D341Med (cell line): Measurements from ENCODE around the gene LCE2D.
"Not testable (repeated sequence)": the region's sequence is repeated elsewhere in the genome, so short reads cannot be mapped to it uniquely, and the experiment has no call there.

Experiments
- DNase-seq: peaks from one replicate; pipeline ENCODE4 v3.0.0; 2012; ENCODE audit warnings: low spot score

LCE2D gene

GRCh38 chr1:152663098-152663497, at the start of gene LCE2D:
TSS of gene LCE2D (plus strand) at chr1:152663380. CDS start at chr1:152664106, 726 bp downstream.
- no peak for DNase-seq

GRCh38 chr1:152613511-152613910, 49.7 kb upstream of the LCE2D start, which contains the start of gene LCE3B:
TSS of gene LCE3B (plus strand) at chr1:152613811. CDS start at chr1:152613811, 0 bp downstream.
- no peak for DNase-seq

GRCh38 chr1:152621993-152622392, 41.2 kb upstream of the LCE2D start:
- no peak for DNase-seq

- no peak for DNase-seq
Measured at GRCh38 chr1:152622803-152623202, 40.4 kb upstream of the LCE2D start, which contains the start of gene LCE3A. TSS of gene LCE3A (minus strand) at chr1:152623103. CDS start at chr1:152623103, 0 bp downstream.

DNA sequence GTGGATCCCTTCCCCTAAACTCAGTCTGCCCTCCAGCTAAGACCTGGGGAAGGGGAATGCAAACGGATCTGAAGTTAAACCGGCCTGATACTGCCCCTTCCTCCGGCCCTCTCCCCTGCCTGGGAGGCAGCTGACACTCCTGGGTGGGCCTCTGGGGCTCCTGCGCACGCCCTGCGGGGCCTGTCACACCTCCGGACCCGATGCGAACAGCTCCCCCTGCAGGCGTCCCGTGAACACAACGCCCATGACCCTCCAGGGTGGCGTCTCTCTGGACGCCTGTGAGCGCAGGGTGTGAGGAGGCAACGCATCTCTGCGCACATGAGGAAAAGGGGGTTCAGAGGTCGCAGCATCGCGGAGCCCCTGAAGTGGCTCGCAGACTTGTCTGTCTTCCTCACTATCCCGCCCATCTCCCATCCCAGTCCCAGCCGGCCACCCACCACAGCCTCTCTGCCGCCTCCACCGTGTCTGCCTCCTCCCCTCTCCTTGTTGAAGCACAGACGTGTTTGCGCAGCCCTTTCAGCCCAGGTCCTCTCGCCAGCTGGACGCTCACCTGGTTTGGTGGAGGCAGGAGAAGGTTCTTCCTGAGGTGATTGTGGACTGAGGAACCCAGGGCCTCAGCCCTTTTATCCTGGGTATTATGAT, 39.9 kb upstream of the LCE2D start:
- no peak for DNase-seq

GRCh38 chr1:152626744-152627143, 36.4 kb upstream of the LCE2D start:
- no peak for DNase-seq

DNA sequence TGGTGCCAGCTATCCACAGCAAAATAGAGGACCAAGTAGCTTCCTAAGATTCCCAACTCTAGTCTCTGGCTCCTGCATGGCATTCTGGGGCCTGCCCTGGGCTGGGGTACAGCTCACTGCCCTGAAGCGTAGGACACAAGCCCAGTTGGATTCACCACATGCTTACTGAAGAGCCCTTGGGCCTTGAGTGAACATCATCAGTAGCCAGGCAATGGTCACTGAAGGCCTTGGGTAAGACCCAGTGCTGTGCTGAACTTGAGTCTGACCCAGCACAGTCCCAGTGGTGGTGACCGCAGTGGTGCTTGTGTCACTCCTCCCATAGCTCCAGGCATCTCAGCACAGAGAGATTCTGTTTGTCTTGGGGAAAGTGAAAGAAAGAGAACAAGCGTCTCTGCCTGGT, 32.6 kb upstream of the LCE2D start:
- DNase-seq: no peak

- DNase-seq: no peak
Measured at GRCh38 chr1:152640351-152640750, 22.8 kb upstream of the LCE2D start.

- DNase-seq: no peak
Measured at GRCh38 chr1:152643945-152644344, 19.2 kb upstream of the LCE2D start.

GRCh38 chr1:152645146-152645545, 18.0 kb upstream of the LCE2D start:
- no peak for DNase-seq

GRCh38 chr1:152646656-152647055, 16.5 kb upstream of the LCE2D start:
- DNase-seq: no peak

DNA sequence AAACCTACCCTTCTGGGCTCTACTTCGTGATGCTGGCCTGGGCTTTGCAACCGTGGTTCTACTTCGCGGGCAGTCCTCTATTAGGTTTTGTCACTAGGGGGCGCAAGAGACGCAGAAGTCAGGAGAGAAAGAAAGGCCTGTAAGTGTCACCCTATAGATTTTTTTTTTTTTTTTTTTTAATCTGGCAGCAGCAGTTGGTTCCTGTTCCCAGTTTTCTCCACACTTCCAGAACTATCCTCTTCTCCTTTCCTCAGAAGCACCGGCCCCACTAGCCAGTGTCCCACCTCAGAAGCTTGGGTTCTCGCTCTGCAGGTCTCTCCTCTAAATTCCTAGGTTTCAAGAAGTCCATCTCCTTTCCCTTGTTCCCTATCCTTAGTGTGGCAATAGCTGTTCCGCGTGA, 9.1 kb upstream of the LCE2D start:
- DNase-seq: peak; percentile 48

- DNase-seq: no peak
Measured at GRCh38 chr1:152656459-152656858, 6.7 kb upstream of the LCE2D start.

DNA sequence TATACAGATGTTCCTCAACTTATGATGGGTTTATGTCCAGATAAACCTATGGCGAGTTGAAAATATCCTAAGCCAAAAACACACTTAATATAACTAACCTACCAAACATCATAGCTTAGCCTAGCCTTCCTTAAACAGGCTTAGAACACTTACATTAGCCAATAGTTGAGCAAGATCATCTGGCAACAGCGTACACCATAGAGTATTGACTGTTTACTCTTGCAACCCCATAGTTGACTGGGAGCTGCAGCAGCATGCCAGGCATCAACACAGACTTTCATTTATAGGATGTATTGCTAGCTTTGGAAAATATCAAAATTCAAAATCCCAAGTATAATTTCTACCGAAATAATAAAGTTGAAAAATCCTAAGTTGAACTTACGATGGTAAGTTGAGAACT, 5.5 kb upstream of the LCE2D start:
- DNase-seq: no peak

GRCh38 chr1:152658649-152659048, 4.5 kb upstream of the LCE2D start:
- DNase-seq: no peak

DNA sequence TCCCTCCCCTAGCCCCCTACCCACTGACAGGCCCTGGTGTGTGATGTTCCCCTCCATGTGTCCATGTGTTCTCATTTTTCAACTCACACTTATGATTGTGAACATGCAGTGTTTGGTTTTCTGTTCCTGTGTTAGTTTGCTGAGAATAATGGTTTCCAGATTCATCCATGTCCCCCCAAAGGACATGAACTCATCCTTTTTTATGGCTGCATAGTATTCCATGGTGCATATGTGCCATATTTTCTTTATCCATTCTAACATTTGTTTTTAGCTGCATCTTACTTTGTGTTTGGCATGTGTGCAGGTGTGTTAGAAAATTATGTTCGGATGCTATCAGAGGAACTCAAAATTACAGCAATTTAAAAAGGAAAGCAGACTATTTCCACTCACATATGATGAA, 3.0 kb downstream of the LCE2D start:
- DNase-seq: not testable (repeated sequence)

DNA sequence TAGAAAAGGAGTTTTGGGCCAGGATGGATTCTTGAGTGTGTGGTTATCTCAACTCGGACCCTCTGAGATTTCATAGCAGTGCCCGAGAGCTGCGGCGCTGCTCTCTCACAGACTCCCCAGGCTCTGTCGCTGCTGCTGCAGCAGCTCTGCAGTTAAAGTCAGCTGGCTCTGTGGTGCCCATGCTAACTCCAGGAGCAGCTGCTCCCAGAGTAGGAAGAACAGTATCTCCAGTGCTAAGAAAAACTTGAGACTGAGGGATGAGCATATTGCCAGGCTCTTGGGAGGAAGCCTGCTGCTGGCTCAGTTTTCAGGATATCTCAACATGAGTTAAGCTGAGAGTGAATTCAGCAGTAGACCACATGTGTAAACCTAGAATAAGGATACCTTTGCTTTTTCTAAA, 4.5 kb downstream of the LCE2D start:
- DNase-seq: no peak

GRCh38 chr1:152673016-152673415, 9.8 kb downstream of the LCE2D start:
- no peak for DNase-seq

DNA sequence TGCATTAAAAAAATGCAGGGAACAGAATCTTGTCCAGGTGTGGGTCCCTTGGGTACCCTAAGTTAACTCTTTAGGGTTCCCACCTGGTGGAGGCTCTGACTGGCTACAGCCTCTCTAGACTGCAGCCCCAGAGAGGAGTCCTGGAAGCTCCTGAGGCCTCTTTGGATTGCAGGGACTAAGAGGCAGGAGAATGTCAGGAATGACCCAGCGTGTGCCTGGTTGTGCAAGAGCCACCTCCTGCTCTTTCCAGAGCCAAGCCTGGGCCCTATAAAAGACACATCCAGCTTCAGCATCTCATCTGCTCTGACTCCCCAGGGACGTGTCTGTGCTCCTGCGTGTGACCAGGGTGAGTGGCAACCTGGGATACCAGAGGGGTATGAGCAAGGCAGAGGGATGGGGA, 11.8 kb downstream of the LCE2D start, which contains the start of gene LCE2C:
Gene LCE2C, plus strand, starts transcription at position 297 of the 400 bp plus-strand sequence. CDS start 737 bp downstream, outside the sequence.
- DNase-seq: not testable (repeated sequence)

DNA sequence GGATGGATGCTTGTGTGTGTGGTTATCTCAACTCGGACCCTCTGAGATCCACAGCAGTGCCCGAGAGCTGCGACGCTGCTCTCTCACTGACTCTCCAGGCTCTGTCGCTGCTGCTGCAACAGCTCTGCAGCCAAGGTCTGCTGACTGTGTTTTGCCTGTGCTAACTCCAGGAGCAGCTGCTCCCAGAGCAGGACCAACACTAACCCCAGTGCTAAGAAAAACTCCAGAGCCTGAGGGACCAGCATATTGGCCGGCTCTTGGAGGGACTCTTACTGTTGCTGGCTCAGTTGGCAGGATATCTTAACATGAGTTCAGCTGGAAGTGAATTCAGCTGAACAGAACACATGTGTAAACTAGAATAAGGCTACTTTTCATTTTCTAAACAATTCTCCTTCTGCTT, 16.3 kb downstream of the LCE2D start:
- DNase-seq: no peak

- DNase-seq: no peak
Measured at GRCh38 chr1:152681616-152682015, 18.4 kb downstream of the LCE2D start.

DNA sequence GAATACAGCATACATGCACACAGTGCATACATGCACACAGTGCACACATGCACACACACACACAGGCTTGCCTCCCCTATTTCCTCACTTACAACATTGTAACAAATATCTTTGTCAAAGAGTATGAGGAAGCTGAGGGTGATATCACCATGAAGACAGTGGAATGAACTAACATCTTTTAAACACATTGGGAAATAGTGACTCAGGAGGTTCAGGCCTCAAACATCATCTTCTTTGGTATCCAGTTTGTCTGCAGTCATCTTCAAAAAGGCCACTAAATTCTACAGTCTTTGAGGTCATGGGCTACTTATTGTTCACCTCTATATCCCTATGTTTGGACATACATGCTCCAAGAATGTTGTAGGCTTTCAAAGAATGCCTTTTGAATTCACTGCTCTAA, 20.7 kb downstream of the LCE2D start:
- DNase-seq: no peak

GRCh38 chr1:152685823-152686222, 22.6 kb downstream of the LCE2D start, which contains the start of gene LCE2B:
TSS of gene LCE2B (plus strand) at chr1:152686123. CDS start at chr1:152686844, 721 bp downstream.
- DNase-seq: not testable (repeated sequence)
